Measurements from ENCODE around the gene MAML3.

The MAML3 gene

DNA sequence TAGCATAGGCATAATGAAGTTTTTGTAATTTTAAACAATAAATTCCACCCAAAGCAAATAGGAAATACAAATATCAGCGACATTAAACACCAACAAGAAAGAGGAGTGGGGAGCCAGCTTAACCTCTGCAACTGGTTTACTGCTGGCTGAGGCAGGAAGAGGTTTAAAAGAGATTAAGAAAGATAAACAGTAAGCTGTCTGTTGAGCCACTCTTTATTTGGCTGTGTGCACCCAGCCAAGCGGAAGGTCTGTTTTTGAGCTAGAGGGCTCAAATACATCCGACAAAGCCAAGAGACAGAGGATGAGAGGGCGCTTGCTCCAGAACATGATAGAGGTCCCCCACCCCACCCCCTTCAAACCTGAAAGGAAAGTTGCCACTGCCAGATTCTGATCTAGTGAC, 297.0 kb downstream of the MAML3 start:
- DNase-seq = peak; percentile 87

DNA sequence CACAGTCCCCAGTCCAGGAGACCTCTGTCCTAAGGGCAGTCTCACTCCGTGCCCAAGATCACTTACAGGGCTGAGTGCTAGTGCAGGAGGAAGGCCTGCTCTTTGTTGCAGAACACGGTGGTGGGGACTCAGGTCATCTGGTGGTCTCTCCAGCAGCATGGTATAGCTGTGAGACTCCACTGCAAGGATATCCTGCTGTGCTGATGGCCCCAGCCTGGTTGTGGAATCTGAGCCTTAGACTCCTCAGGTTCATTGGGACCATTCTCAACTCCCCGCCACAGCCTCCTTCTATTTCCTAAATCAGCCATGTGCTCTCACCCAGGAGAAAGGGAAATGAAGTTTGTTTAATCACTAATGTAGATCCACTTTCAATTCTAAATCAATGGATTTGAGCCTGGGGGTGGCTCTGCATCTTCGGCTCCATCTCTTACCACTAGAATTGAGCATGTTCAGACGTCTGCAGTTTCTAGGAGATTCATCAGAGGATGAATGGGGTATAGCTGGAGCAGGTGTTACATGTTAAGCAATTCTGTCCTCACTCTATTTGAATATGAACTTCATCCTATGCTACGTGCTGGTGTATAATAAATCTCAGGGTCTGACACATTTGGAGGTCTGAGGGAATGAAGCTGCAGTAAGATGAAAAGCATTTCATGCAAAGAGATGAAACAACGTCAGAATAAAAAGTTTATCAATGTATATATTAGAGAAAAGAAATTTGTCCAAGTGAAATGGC, 299.1 kb downstream of the MAML3 start:
- DNase-seq = no peak

DNA sequence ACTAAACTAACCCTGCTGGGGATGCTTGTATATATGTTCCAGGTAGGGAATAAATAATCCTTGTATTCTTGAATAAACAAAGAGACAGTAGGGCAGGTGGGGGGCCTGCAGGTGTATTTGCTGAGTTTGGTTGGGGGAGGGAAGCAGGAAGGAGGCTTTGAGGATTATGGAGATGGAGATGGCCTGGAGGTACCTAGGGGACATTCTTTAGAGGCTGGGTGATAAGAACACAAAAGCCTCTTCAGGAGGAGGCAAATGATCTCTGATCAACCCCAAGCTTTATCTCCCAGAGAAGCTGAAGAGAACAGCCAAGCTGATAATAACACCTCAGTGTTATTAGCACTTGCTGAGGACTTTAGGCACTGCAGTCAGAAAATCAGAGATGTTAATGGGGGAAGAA, 300.7 kb downstream of the MAML3 start:
- DNase-seq = no peak

DNA sequence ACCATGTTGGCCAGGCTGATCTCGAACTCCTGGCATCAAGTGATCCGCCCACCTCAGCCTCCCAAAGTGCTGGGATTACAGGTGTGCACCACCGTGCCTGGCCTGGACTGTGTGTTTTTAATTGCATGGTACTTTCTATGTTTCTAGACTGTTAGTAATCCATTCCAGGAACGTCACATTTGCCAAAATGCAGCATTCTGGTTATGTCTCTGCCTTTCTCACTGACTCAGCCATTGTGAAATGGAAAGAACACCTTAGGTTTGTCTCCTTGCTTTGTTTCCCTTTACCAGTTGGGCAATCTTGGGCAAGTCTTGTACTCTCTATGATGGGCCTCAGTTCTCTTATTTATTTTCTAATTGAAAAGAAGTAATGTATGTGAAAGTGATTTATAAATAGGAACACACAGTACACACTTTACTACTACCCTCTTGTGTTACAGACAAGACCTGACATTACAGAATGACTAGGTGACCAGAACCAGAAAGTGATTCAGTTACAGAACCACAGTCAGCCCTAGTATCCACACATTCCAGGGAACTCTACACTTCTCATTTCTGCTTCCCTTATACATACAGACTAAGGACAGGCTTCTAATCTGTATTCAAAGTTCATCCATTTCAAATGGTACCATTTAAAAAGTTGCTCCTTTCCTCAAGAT, 301.2 kb downstream of the MAML3 start:
- no peak for DNase-seq

DNA sequence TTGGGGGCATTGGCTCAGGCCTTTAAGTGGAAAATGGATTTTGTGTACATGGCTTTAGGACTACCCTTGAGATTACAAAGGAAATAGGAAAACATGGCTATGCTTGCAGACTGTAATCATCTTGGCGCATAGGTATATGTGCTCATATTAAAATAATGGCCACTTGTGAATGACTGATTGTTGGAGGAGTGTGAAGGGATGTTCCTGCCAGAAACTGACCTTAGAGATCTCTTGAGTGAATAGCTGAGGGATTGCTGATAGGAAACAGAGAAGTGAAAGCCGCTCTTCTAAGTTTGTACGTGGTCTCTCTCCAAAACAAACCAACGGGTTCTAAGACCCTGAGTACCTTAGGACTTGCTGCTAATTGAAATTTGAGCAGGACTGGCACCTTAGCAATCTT, 302.3 kb downstream of the MAML3 start:
- DNase-seq = no peak

DNA sequence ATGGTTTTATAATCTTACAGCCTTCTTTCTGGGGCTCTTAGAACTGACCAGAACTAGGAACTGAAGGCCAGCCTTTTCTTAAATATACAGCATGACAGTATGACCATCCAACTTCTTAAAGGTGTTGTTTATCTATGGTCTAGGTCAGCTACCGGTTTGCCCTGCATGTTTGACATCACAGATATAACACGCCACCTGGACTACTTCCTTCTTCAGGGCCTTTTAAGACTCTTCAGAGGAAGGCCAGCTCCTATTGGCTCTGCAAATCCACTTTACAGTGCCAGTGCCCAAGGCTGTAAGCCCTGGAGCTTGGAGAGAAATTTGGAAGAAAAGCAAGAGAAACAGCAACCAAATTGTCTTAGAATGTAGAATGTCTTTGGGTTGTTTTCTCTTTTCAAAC, 302.9 kb downstream of the MAML3 start:
- peak; percentile 33 for DNase-seq

DNA sequence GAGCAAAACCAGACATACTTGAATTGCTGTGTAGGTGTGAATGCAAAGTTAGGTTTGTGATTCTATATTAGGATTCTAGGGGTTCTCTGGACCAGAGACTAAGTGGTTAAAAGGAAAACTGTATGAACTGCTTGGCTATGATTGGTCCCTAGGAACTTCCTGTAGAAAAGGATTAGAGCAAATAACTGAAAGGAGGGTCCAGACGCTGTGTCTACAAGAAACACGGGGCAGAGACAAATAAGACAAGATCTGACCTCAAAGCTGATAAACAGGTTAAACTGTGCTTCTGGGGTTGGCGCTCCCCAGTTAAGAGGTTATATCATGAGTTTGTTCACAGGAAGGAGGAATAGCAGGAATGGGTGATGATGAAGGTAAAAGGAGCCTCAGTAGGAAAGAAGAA, 304.8 kb downstream of the MAML3 start:
- DNase-seq = peak; percentile 77

DNA sequence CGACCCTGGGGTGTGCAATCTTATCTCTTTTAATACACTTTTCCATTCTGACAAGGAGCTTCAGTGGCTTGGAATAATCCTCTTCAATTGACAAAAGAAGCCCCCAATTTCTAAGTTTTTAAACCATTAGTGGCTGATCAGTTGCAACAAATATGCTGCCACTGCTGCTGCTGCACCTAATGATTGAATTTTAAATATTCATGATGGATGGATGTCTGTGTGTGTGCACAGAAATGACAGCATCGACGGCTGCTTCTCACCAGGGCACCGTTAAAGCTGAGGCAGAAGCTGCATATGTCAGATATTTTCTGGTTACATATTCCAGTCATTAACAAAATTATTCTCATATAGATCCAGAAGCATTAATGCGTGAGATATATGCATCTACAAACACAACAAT, 306.0 kb downstream of the MAML3 start:
- no peak for DNase-seq

DNA sequence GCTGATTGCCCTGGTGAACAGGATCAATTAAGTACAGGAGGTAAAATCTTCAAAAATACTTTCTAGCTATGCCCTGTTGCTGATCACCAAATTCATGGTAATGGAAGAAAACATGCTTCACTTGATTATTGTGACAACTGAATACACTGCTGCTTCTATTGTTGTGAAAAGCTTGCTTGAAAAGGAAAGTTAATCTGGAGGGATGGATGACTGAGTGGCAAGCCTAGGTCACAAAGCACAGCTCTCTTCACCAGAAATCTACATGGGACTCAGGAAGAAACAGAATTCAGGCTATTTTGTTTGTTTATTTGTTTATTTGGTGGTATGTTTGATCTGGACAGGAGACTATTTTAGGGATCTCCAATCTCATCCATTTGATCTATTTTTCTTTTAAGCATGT, 306.4 kb downstream of the MAML3 start:
- DNase-seq = no peak

DNA sequence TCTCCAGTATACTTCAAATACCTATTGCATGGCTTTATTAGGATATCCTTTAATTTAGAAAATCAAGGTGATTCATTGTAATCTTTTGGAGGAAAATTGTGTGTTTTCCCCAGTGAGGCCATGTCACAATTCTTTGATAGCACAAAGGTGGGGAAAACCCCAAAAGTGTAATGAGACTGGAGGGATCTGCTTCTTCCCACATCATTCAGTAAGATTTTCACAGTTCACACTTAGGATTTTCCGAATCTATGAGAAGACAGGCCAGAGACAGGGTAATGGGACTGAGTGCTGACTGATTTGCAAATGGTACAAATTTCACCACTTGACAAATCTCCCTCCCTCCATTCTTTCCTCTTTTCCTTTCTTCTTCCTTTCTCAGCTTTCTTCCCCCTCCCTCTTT, 307.2 kb downstream of the MAML3 start:
- DNase-seq = no peak

DNA sequence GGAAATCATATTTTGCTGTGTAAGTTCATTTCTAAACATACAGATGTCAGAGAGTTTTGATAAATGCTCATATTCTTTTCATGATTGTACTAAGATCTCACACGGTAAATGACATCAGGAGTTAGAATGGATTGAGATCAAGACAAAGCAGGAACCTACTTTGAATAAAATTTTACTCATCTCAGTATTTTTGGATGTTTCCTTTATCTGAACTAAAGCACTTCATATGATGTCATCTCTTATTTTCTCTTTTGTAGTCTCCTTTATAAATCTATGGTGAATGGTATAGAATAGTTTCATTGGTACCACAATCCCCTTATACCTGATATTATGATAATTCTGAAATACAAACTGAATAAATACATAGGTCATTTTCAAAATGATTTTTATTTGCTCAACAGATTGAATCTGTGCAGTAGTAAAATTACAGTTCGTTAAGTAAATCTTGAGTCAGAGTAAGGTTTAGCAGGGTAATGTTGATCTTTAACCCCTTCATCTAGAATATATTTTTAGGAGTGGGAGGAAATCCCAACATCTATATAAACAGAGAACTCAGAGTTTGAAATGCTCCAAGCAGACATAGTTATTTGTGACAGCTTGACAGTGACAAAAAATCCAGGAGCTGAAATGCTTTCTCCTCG, 308.4 kb downstream of the MAML3 start:
- DNase-seq = no peak

DNA sequence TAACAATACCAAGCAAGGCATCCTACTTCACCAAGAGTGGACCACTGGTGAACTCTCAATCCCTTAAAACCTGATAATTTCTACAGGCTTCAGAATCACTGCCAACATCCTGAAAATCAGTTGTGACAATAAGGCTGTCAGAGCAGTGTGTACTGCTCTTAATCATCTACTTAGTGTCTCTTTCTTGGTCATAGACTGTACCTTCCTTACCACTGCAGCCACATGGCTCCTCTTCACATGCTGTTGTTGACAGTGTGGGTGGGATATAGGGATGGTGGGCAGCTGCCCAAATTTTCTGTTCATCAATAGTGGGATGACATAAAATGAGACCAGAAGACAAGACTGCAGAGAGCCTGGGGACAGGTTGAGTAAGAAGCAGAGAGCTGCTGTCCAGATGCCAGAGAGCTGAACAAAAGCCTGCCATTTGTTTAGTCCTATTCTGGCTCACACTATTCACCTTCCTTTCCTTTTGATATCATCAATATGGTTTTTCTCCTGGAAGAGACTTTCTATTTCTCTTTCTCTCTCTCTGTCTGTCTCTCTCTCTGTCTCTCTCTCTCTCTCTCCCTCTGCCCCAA, 309.4 kb downstream of the MAML3 start:
- no peak for DNase-seq

DNA sequence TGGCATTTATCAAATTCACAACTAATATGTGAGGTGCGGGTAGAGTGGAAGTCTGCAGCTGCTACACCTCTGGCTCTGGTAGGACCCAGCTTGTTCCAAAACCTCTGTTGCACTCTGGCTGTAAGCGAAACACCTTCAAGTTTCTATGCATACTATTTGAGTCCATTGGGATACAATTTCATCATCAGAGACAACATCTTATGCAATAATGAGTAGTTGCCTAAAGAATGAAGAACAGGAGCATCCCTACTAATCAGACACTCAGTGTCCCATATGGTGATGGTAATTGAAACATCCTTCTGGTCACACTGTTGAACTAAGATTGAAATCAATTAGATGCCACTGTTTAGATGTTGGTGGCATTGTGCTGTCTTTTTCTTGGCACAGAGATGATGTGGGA, 309.9 kb downstream of the MAML3 start:
- no peak for DNase-seq

DNA sequence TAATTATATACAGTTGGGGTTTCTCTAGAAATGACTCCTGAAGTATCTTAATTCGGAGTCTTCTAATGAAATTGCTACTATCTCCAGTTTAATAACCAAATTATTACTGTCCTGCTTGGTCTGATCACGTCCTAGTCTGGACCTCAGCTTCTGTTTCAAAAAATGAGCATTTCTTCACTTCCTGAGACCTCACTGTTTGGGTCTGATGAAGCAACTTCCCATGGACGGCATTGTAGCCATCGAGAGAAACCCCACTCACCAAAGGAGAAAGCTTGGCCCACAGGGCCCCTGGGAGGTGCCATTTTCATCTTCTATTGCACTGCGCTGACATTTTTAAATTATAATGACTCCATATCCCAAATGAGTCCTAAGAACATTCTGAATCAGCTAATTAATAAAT, 310.3 kb downstream of the MAML3 start:
- DNase-seq = no peak

DNA sequence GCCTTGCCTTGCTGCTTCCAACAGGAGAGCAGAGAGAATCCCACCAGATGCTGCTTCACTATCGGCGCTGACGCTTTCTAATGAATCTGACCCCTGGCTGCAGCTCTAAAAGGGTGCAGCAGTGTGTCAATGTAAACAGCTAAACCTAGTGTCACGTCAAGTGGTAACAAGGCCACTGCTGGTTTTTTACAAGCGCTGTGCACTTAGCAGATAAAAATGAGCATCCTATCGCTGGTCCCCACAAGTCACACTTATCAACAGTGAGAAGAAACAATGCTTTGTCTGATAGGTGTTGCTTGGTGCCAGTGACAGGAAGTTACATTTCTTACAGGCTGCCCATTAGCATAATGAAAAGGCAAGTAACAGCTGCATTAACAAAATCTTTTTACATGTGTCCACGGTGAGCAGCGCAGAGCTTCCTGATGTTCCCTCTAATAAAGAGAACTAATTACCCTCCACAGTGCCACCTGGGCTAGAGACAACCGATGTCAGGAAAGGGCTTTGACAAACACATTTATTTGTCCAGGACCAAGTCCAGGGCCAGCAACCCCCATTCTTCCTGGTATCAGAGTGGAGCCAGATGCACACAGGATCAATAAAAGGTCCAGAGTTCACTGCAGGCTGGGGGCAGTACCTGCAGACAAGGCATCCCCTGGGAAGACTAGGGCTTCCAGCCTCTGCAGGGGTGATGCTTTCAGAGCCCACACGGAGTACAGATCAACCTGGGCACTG, 312.4 kb downstream of the MAML3 start:
- DNase-seq = peak; percentile 94

DNA sequence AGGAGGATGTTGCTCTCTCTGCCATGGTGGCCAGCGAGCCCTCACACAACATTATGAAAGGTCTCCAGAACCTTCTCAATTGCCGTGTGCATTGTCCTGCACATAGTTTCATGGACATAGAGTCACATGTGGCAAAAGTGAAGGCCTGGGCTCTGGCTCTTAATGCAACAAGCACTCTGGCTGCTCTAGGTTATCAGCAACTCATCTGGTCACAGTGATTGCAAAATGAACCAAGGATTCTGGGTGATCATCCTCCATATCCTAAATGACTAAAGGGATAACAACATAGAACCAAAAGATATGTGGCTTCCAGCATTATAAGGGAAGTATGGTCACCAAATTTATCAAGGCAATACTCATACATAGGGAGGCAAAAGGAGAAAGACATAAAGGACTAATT, 313.2 kb downstream of the MAML3 start:
- DNase-seq = peak; percentile 44

DNA sequence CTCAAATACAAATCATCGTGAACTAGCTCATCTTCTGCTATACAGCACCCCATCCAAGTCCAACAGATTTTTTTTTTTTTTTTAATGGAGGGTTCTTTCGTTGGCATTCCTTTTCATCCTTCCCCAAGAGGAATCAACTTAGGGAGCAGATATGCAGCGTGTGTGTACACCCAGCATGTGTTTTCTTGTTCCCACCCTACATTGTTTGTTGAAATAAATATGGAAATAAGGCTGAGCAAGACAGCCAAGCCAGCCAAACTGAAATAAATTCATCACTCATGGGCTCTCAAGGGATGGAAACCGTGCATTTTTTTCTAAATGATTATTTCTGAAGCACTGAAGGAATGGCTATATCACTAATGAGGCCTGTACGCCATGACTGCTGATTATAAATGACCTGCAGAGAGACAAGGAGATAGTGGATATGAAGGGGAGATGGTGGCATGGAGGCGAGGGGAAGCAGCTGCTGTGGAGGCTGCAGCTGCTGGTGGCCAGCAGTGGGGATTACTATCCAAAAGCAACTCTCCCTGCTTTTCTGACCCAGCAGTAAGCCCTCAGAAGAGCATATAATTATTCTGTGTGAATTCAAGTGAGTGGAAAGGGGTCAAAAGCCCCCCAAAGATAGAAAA, 314.5 kb downstream of the MAML3 start:
- DNase-seq = no peak

DNA sequence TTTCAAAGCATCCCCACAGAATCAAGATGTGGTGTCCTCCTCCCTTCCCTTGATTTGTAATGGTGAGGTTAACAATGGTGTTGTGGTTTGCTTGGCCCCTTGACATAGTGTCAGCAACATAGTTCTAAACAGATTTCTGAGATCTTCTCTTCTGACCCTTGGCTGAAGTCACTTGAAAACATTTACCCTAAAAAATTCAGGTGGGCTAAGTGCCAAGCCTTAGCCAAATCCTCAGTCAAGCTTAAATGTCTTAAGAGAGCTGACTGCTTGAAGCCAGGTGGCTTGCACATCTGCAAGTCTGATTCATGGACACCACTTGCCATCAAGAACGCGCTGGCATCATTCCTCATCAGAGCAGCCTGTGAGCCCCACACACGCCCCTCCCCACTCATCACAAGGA, 315.2 kb downstream of the MAML3 start:
- no peak for DNase-seq

DNA sequence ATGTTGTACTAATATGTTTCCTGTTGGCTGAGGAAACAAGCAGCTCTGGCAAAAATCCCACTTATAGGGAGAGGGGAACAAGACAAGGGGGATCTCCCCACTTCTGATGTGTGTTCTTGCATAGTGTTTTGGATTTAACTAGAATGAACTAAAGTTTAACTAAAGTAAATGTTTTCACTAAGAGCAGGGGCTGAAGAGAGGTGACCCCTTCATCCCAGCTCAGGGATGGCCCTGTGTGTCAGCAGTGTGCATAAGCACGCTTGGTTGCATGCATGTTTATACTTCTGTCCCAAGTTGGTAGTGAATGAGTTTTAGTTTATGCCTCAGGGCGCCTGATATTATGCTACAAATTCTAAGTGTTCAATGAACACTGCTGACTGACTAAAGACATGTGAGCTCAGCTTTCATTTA, 319.0 kb downstream of the MAML3 start:
- DNase-seq = no peak

DNA sequence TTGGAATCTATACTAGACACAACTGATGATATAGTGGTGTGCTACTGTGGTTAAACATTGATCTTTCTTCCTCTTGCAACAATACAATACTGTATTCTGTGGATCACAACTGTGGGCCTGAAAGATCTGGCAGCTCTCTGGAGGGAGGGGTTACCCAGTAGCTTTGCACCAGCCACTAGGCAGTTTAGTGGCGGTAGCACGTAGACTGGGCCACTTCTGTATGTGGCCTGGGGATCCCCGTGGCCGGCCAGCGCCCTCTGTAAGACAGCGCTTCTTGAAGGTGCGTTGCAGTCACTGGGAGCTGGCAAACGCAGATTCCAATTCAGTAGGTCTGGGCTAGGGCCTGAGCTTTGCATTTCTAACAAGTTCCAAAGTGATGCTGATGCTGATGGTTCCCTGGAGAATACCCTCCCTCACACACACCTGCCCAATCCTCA, 319.7 kb downstream of the MAML3 start:
- DNase-seq = no peak

DNA sequence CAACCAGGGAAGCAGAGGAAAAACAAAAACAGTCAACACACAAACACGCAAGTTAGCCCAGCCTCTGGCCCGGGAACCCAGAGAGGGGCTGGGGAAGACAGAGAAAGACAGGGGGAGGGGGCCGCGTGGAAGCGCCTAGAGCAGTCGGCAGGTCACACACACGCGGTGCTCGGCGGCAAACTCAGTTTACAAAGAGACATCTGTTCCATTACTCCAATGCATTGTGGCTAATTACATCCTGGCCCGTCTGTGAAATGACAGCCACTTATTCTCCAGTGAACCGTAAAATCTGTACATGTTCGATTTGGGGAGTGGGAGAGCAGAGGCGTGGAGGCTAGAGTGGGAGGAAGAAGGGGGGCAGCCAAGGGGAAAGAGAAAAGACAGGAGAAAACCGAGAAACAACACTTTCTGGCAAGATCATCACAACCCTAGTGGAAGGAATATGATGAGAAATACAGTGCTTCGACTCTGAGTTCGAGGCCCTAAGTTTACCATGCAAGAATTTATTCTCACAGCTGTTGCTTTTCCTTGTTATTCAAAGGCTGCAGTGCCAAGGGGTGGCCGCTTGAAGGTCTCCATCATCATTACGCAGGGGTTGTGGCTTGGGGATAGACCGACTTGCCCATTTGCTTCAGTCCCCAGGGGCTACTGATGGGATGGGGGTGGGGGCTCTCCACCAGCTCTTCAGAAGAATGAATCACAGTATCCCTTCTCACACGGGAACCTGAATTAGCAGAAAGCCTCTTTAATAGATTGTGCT, 320.7 kb downstream of the MAML3 start:
- no peak for DNase-seq
